Right lobe of liver (tissue), 4 donors: ENCODE data around the gene CCDC158.

ENCODE experiments used
- POLR2A ChIP-seq: fragments of 450-650 bp; IDR thresholded peaks from one replicate; pipeline ENCODE4 v1.6.1; 2017; ENCODE audit warnings: antibody characterized with exemption, mild to moderate bottlenecking
- TF ChIP-seq, protein P1 (sequence below), 4 donors: fragments of 200-600 bp in 3 of 4; fragments of 450-650 bp in 1 of 4; IDR thresholded peaks; one replicate each; pipeline versions ENCODE4 v1.5.1 to v1.8.0; 2016 to 2022; ENCODE audit warnings: antibody characterized with exemption in 4 of 4, mild to moderate bottlenecking in 2 of 4
- donor health status: DM: no; HTN: no; CAD: no.
- donor health status: DM: no; HTN: no; CAD: no.
- donor health status: DM: no; HTN: yes; CAD: no.

DNA sequence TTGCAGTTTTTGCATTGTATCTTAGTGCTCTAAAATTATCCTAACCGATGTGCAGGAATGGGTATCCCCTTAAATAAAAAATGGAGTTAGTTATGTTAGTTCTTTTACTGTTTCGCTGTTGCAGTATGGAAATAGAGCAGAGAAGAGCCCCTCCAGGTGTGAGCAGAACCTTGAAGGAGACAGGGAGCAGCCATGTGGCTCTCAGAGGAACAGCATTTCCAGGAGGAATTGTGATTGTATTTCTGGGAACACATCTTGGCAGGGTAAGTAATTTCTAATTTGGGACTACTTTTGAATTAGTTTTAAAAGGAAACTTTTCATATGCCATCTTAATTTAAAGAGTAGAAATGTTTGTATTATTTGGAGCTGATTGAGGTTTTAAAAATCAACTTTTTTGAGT, 5.3 kb upstream of the CCDC158 start:
- TF ChIP-seq, protein P1, sequence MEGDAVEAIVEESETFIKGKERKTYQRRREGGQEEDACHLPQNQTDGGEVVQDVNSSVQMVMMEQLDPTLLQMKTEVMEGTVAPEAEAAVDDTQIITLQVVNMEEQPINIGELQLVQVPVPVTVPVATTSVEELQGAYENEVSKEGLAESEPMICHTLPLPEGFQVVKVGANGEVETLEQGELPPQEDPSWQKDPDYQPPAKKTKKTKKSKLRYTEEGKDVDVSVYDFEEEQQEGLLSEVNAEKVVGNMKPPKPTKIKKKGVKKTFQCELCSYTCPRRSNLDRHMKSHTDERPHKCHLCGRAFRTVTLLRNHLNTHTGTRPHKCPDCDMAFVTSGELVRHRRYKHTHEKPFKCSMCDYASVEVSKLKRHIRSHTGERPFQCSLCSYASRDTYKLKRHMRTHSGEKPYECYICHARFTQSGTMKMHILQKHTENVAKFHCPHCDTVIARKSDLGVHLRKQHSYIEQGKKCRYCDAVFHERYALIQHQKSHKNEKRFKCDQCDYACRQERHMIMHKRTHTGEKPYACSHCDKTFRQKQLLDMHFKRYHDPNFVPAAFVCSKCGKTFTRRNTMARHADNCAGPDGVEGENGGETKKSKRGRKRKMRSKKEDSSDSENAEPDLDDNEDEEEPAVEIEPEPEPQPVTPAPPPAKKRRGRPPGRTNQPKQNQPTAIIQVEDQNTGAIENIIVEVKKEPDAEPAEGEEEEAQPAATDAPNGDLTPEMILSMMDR (IDR thresholded peaks at IDR 0.05): peak in 1 of 4 donors; percentile 8
- TF ChIP-seq POLR2A: no peak
